SK-N-SH treated with all-trans-retinoic acid at 6 μM for 48 hours (cell line): ENCODE data around the gene ARRDC4.

Source experiments
- ATAC-seq: fragments of 200-7000 bp; cut with Tn5 transposase; 3 replicates; pipeline ENCODE4 v1.9.1; 2020; ENCODE audit warnings: mild to moderate bottlenecking, moderate library complexity
- ARNTL ChIP-seq: fragments of 450-650 bp; formaldehyde crosslinking; IDR thresholded peaks from 2 replicates; pipeline ENCODE4 v1.5.0; 2020; ENCODE audit warnings: low read depth, mild to moderate bottlenecking, moderate library complexity, borderline replicate concordance
- BACH2 ChIP-seq: fragments of 250-450 bp; sonication (Bioruptor Pico); IDR thresholded peaks from 2 replicates; pipeline ENCODE4 v1.9.0; 2021; ENCODE audit warnings: mild to moderate bottlenecking, borderline replicate concordance
- CSDC2 ChIP-seq: fragments of 250-450 bp; sonication (Bioruptor Pico); IDR thresholded peaks from 2 replicates; pipeline ENCODE4 v1.5.0; 2020; ENCODE audit warnings: mild to moderate bottlenecking, moderate library complexity
- ESRRG ChIP-seq: fragments of 250-450 bp; sonication (Bioruptor Pico); IDR thresholded peaks from 2 replicates; pipeline ENCODE4 v1.6.1; 2021; ENCODE audit warnings: mild to moderate bottlenecking
- GLIS3 ChIP-seq: fragments of 250-450 bp; sonication (Bioruptor Pico); IDR thresholded peaks from 2 replicates; pipeline ENCODE4 v1.5.0; 2020; ENCODE audit warnings: mild to moderate bottlenecking, moderate library complexity
- ISL1 ChIP-seq: fragments of 250-450 bp; sonication (Bioruptor Pico); IDR thresholded peaks from 2 replicates; pipeline ENCODE4 v2.1.2; 2022; ENCODE audit warnings: mild to moderate bottlenecking, moderate library complexity
- OSR1 ChIP-seq: fragments of 250-450 bp; sonication (Bioruptor Pico); IDR thresholded peaks from 2 replicates; pipeline ENCODE4 v1.8.0; 2022; ENCODE audit warnings: moderate library complexity, mild to moderate bottlenecking, inconsistent platforms
- PATZ1 ChIP-seq: fragments of 250-450 bp; sonication (Bioruptor Pico); IDR thresholded peaks from 2 replicates; pipeline ENCODE4 v1.8.0; 2020; ENCODE audit warnings: mild to moderate bottlenecking, moderate library complexity, borderline replicate concordance
- PPARA ChIP-seq: fragments of 250-450 bp; sonication (Bioruptor Pico); IDR thresholded peaks from 2 replicates; pipeline ENCODE4 v1.5.0; 2020; ENCODE audit warnings: mild to moderate bottlenecking, borderline replicate concordance
- SNAI2 ChIP-seq: fragments of 250-450 bp; sonication (Bioruptor Pico); IDR thresholded peaks from 2 replicates; pipeline ENCODE4 v1.5.0; 2020; ENCODE audit warnings: mild to moderate bottlenecking, moderate library complexity
- TCF4 ChIP-seq: fragments of 250-450 bp; sonication (Bioruptor Pico); IDR thresholded peaks from 2 replicates; pipeline ENCODE4 v1.8.0; 2021; ENCODE audit warnings: mild to moderate bottlenecking, moderate library complexity, borderline replicate concordance
- TOX ChIP-seq: fragments of 250-450 bp; sonication (Bioruptor Pico); IDR thresholded peaks from 2 replicates; pipeline ENCODE4 v1.8.0; 2021; ENCODE audit warnings: mild to moderate bottlenecking, moderate library complexity, borderline replicate concordance
- ZC3H10 ChIP-seq: fragments of 250-450 bp; sonication (Bioruptor Pico); IDR thresholded peaks from 2 replicates; pipeline ENCODE4 v1.5.1; 2021; ENCODE audit warnings: mild to moderate bottlenecking, moderate library complexity
- ZFP3 ChIP-seq: fragments of 250-450 bp; sonication (Bioruptor Pico); IDR thresholded peaks from 2 replicates; pipeline ENCODE4 v1.5.0; 2020; ENCODE audit warnings: mild to moderate bottlenecking, moderate library complexity
- ZNF565 ChIP-seq: fragments of 450-650 bp; formaldehyde crosslinking; conservative IDR thresholded peaks from 2 replicates; pipeline ENCODE4 v1.5.0; 2020; ENCODE audit warnings: low read depth, mild to moderate bottlenecking, moderate library complexity
- ZNF70 ChIP-seq: fragments of 450-650 bp; formaldehyde crosslinking; IDR thresholded peaks from 2 replicates; pipeline ENCODE4 v1.5.0; 2020; ENCODE audit warnings: mild to moderate bottlenecking, moderate library complexity
- ZNF8 ChIP-seq: fragments of 450-650 bp; formaldehyde crosslinking; IDR thresholded peaks from 2 replicates; pipeline ENCODE4 v1.5.0; 2020; ENCODE audit warnings: mild to moderate bottlenecking, moderate library complexity
- TF ChIP-seq, protein P1 (sequence below): fragments of 250-450 bp; sonication (Bioruptor Pico); IDR thresholded peaks from 2 replicates; pipeline ENCODE4 v1.8.0; 2021; ENCODE audit warnings: low read depth, mild to moderate bottlenecking, moderate library complexity, borderline replicate concordance
- TF ChIP-seq, protein P2 (sequence below): fragments of 250-450 bp; sonication (Bioruptor Pico); IDR thresholded peaks from 2 replicates; pipeline ENCODE4 v1.5.1; 2021; ENCODE audit warnings: mild to moderate bottlenecking, moderate library complexity
- TF ChIP-seq, protein P3 (sequence below): fragments of 250-450 bp; sonication (Bioruptor Pico); IDR thresholded peaks from 2 replicates; pipeline ENCODE4 v1.5.0; 2020; ENCODE audit warnings: mild to moderate bottlenecking, moderate library complexity

ARRDC4 gene

DNA sequence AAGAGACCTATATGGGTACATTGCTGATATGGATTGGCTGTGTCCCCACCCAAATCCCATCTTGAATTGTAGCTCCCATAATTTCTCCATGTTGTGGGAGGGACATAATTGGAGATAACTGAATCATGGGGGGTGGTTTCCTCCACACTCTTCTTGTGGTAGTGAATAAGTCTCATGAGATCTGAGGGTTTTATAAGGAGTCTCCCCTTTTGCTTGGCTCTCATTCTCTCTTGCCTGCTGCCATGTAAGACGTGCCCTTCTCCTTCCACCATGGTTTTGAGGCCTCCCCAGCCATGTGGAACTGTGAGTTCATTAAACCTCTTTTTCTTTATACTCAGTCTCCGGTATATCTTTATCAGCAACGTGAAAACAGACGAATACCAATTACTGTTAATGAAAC lies 5.0 kb upstream of the ARRDC4 start:
- no peak for ATAC-seq
- TF ChIP-seq TCF4, result no peak
- no peak for TF ChIP-seq ARNTL (CRISPR knock-in tag)
- no peak for TF ChIP-seq BACH2
- no peak for TF ChIP-seq PATZ1 (CRISPR knock-in tag)
- no peak for TF ChIP-seq ESRRG (CRISPR knock-in tag)
- no peak for TF ChIP-seq GLIS3
- no peak for TF ChIP-seq ZNF70 (CRISPR knock-in tag)
- TF ChIP-seq PPARA (CRISPR knock-in tag), result no peak

DNA sequence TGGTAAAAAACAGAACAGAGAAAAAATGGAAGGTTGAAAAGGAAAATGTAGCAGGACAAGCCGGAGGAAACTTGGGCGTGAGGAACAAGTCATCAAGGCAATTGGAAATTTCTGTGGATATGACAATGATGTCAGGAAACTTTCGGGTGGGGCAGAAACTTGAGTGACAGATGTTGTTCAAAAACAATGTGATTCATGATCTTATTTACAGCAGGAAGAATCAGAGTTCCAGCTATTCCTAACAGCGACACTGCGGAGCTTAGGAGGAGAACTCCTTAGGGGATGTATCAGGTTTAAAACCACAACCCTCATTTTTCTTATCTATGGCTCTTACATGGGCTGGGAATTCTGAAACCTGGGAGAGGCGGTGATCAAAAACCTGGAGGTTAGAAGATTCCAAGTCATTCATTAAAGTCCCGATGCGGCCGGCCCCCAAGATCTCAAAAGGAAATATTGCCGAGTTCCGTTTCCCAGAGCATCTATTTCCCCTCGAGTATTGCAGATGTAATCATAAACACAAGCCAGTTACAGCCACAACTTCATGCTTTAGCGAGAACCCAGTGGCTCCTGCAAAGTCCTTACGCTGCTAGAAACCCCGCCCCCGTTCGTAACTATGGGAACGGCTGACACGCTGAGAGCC lies 659 bp upstream of the ARRDC4 start:
- ATAC-seq, result peak; percentile 3
- TF ChIP-seq SNAI2 (CRISPR knock-in tag) (no peak), TOX (CRISPR knock-in tag) (no peak), ZFP3 (no peak), PPARA (CRISPR knock-in tag) (no peak), ZNF565 (CRISPR knock-in tag) (no peak), ISL1 (CRISPR knock-in tag) (no peak), ZNF8 (CRISPR knock-in tag) (no peak), BACH2 (no peak), ZC3H10 (CRISPR knock-in tag) (no peak), CSDC2 (CRISPR knock-in tag) (no peak), GLIS3 (no peak), TCF4 (no peak)
- TF ChIP-seq, protein P1, sequence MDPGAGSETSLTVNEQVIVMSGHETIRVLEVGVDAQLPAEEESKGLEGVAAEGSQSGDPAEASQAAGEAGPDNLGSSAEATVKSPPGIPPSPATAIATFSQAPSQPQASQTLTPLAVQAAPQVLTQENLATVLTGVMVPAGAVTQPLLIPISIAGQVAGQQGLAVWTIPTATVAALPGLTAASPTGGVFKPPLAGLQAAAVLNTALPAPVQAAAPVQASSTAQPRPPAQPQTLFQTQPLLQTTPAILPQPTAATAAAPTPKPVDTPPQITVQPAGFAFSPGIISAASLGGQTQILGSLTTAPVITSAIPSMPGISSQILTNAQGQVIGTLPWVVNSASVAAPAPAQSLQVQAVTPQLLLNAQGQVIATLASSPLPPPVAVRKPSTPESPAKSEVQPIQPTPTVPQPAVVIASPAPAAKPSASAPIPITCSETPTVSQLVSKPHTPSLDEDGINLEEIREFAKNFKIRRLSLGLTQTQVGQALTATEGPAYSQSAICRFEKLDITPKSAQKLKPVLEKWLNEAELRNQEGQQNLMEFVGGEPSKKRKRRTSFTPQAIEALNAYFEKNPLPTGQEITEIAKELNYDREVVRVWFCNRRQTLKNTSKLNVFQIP, result no peak
- TF ChIP-seq, protein P2, sequence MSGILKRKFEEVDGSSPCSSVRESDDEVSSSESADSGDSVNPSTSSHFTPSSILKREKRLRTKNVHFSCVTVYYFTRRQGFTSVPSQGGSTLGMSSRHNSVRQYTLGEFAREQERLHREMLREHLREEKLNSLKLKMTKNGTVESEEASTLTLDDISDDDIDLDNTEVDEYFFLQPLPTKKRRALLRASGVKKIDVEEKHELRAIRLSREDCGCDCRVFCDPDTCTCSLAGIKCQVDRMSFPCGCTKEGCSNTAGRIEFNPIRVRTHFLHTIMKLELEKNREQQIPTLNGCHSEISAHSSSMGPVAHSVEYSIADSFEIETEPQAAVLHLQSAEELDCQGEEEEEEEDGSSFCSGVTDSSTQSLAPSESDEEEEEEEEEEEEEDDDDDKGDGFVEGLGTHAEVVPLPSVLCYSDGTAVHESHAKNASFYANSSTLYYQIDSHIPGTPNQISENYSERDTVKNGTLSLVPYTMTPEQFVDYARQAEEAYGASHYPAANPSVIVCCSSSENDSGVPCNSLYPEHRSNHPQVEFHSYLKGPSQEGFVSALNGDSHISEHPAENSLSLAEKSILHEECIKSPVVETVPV (CRISPR knock-in tag), result no peak
- TF ChIP-seq, all 23 proteins: peak for 0

GRCh38 chr15:97961067-97961954 lies 808 bp downstream of the ARRDC4 start:
- TF ChIP-seq OSR1 (CRISPR knock-in tag) (no peak), ZFP3 (peak; percentile 31; the same call in 1 of the 2 replicates)
- no peak for ATAC-seq

DNA sequence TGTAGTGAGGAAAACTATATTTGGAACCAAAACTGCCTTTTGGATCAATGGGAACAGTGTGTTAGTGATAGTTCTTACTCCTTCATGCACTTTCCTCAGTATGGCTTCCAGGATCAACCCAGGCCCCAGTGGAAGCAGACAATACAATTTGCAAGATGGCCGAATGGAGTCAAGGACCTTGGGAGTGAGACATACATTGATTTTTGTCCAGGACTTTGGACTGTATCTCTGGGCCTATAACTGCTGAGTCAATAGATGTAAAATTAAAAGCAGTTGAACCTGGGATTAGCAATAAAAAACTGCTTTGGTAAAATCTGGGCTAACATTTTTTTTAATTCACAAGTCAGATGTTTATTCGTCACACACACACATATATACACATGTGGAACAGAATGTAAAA lies 1.8 kb downstream of the ARRDC4 start:
- ATAC-seq, result no peak
- TF ChIP-seq, protein P3, sequence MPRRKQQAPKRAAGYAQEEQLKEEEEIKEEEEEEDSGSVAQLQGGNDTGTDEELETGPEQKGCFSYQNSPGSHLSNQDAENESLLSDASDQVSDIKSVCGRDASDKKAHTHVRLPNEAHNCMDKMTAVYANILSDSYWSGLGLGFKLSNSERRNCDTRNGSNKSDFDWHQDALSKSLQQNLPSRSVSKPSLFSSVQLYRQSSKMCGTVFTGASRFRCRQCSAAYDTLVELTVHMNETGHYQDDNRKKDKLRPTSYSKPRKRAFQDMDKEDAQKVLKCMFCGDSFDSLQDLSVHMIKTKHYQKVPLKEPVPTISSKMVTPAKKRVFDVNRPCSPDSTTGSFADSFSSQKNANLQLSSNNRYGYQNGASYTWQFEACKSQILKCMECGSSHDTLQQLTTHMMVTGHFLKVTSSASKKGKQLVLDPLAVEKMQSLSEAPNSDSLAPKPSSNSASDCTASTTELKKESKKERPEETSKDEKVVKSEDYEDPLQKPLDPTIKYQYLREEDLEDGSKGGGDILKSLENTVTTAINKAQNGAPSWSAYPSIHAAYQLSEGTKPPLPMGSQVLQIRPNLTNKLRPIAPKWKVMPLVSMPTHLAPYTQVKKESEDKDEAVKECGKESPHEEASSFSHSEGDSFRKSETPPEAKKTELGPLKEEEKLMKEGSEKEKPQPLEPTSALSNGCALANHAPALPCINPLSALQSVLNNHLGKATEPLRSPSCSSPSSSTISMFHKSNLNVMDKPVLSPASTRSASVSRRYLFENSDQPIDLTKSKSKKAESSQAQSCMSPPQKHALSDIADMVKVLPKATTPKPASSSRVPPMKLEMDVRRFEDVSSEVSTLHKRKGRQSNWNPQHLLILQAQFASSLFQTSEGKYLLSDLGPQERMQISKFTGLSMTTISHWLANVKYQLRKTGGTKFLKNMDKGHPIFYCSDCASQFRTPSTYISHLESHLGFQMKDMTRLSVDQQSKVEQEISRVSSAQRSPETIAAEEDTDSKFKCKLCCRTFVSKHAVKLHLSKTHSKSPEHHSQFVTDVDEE (CRISPR knock-in tag), result no peak
- TF ChIP-seq, protein P1, result no peak
- TF ChIP-seq, all 23 proteins: peak for 0
